SK-N-MC (cell line): ENCODE results near the gene SCYL2.

Source experiments
- EZH2 ChIP-seq: fragments of 200-600 bp; sonication (generic); IDR thresholded peaks from one replicate; pipeline ENCODE4 v1.6.1; 2017; ENCODE audit warnings: antibody characterized with exemption
- FOXP2 ChIP-seq: optimal IDR thresholded peaks from 2 replicates; pipeline ENCODE3; 2011; ENCODE audit warnings: mild to moderate bottlenecking, moderate library complexity; ENCODE audit not compliant: insufficient read depth; ENCODE audit errors: extremely low read length, control extremely low read depth
- POLR2AphosphoS5 ChIP-seq: IDR thresholded peaks from 2 replicates; pipeline ENCODE4 v1.6.1; 2012; ENCODE audit warnings: mild to moderate bottlenecking, low read depth, low read length, borderline replicate concordance

- TF ChIP-seq EZH2, result no peak
- no peak for TF ChIP-seq POLR2AphosphoS5
- no peak for TF ChIP-seq FOXP2
These were observed 92.8 kb downstream of the SCYL2 start for GRCh38 chr12:100359822-100360221.
